Right ventricle myocardium superior (tissue), 1 donor: ENCODE data around the gene CRISPLD2. TPM values are rescaled to one million over a fixed set of nuclear protein-coding genes. Genes with fewer than 3 reads are reported as not detected.
A peak's percentile ranks its signal among the peaks of the same experiment; 100 is the strongest.
"Not testable (repeated sequence)": the region's sequence is repeated elsewhere in the genome, so short reads cannot be mapped to it uniquely, and the experiment has no call there.

ENCODE experiments used
- ATAC-seq: fragments of 200-7000 bp; cut with Tn5 transposase; one replicate; pipeline ENCODE4 v1.9.1; 2020; ENCODE audit warnings: mild to moderate bottlenecking; ENCODE audit not compliant: poor library complexity
- DNase-seq: peaks from one replicate; pipeline ENCODE4 v3.0.0-alpha.2; 2020
- intact Hi-C: fragments of 100-400 bp; cut with DNase I; formaldehyde crosslinking; loops from one replicate; pipeline ENCODE4 v1.11.2; 2022
- total RNA-seq: library from RNA; stranded (reverse); fragmentation: NEBNext Ultra II Directional; extraction: Animal tissue kit (Norgen Biotek cat#: 25700); gene quantifications from one replicate; pipeline ENCODE4 v1.2.1, GENCODE V29; 2021
- donor health status: DM: no; HTN: yes; CAD: no; lungs with severe emphysema.

Gene CRISPLD2
- total RNA-seq, 1 donor from 2014 or later, result 23.5 TPM

- DNase-seq (no peak), ATAC-seq (no peak)
Observed at GRCh38 chr16:84931107-84931494, 111.3 kb downstream of the CRISPLD2 start.

GRCh38 chr16:84931506-84931905 lies 111.7 kb downstream of the CRISPLD2 start:
- DNase-seq, result no peak
- intact Hi-C loops, result no loop called here
- no peak for ATAC-seq

More at GRCh38 chr16:84931107-84931494, 111.3 kb downstream of the CRISPLD2 start:
- intact Hi-C loops, result no loop called here

DNA sequence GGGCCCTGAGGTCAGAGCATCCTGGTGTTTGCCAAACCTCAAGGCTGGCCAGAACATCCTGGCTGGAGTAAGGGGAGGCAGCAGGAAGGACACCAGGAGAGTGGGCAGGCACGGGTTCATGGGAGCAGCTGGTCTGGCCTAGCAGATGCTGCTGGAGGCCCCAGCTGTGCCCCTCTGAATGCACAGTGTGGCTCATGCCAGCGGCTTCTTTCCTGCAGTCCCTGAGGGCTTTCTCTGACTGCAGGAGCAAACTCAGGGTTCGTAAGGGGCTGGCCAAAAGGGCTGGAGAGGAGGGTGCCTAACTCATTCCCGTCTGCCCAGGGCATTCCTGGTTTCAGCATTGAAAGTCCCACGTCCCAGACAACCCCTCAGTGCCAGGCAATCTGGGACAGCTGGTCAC lies 112.9 kb downstream of the CRISPLD2 start:
- no peak for DNase-seq
- intact Hi-C loops, result no loop called here
- ATAC-seq, result no peak

DNA sequence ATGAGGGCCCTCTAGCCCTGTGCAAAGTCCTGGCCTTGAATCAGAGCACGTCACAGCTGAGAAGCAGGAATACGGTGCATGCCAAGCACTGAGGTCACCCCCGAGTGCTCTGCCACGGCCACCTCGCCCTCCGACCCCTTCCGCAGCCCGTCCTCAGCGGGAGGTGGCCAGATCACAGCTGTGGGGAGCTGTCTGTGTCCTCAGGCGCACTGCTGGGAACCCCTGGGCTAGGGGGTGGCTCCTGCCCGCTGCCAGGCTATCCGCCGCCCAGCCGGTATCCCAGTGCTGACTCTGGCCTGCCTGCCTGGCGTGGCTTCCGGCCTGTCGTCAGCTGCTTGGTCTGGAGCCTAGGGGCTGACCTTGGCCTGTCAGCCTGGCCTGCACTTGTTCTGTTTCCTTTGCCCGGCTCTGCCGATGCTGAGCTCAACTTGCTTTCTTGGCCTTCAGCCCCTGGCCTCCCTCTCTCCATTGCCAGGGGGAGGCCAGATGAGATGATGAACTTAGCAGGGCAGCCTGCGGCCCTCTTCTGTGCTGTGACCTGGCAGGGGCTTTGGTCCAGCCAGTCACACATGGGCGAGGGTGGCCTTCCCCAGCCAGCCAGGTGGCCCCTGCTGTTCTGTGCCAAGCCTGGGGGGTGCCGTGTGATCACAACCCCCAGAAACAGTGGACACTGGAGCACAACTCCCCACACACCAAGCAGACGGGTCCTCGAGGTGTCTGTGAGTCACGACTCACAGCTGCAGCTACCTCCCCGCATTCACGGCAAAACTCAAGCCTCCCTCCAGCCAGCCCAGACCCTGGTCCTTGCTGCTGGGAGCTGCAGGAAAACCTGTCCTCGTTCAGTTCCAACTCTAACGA lies 114.2 kb downstream of the CRISPLD2 start:
- DNase-seq (peak; percentile 92), ATAC-seq (peak; percentile 94)
- intact Hi-C loops, result no loop called here

- intact Hi-C loops, result no loop called here
- DNase-seq (peak; percentile 9), ATAC-seq (no peak)
Observed at GRCh38 chr16:84937196-84938005, 117.6 kb downstream of the CRISPLD2 start.

DNA sequence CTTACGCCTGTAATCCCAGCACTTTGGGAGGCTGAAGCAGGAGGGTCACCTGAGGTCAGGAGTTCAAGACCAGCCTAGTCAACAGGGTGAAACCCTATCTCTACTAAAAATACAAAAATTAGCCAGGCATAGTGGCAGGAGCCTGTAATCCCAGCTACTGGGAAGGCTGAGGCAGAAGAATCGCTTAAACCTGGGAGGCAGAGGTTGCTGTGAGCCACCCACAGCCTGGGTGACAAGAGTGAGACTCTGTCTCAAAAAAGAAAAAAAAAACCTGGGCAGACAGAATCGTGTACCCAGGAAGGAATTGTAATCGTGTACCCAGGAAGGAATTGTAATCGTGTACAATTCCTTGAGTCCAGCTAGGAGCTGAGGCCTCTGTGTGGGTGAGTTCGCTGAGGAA lies 118.8 kb downstream of the CRISPLD2 start:
- intact Hi-C loops, ATAC-seq, DNase-seq: not testable (repeated sequence)

GRCh38 chr16:84940670-84941551 lies 121.1 kb downstream of the CRISPLD2 start:
- ATAC-seq, result peak; percentile 71
- intact Hi-C loops, result no loop called here
- DNase-seq, result peak; percentile 53

DNA sequence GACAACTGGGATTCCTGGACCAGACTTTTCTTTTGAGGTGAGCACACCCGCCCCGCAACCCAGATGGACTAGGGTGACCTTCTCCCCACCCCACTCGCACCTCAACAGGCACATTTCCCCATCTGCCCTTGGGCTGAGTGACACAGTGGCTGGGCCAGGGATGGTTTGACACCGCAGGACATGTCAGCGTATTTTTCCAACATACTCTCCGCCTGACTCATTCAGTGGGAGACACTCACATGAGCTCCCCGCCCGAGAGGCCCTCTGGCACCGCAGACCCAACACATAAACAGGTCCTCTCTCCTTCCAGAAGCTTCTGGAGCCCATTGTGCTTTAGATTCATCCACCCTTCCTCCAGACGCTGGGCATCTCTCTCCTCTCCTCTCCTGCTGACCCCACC lies 122.1 kb downstream of the CRISPLD2 start:
- intact Hi-C loops, result no loop called here
- DNase-seq (no peak), ATAC-seq (no peak)

- no peak for DNase-seq
- ATAC-seq, result no peak
- intact Hi-C loops, result no loop called here
Observed at GRCh38 chr16:84942786-84943185, 123.0 kb downstream of the CRISPLD2 start.

DNA sequence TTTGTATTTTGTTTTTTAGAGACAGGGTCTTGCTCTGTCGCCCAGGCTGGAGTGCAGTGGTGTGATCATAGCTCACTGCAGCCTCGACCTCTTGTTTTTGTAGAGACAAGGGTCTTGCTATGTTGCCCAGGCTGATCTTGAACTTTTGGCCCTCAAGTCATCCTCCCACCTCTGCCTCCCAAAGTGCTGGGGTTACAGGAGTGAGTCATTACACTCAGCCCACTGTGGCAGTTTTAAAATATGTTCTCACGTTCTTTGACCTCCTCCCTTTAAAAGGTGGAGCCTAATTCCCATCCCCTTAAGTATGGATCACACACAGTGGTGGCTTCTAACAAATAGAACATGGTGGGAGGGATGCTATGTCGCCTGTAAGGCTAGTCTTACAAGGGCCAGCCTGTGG lies 123.8 kb downstream of the CRISPLD2 start:
- no peak for ATAC-seq
- no peak for DNase-seq
- intact Hi-C loops, result loop anchor here (2.0 kb wide), 1 partner anchor 51 kb away; no protein-coding TSS in a partner anchor

DNA sequence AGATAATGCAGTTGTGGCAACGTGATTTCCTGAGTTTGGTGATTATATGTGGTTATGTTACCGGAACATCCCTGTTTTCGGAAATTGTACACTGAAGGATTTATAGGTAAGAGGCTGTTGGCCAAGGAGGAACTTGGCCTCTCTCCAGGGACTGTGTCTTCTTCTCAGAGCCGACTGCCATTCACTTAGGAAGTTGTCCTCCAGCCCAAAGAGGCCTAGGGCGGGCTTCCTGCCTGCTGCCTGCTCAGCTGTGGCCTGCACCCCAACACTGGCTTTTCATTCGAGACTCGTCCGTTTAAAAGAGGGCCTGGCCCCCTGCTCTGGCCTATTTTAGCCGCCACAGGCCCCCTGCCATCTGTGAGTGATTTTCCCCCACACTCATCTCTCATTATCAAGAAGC lies 127.2 kb downstream of the CRISPLD2 start:
- ATAC-seq, result no peak

GRCh38 chr16:84947996-84948850 lies 128.4 kb downstream of the CRISPLD2 start:
- DNase-seq, result no peak
- intact Hi-C loops, result no loop called here
- ATAC-seq, result no peak

More for the DNA sequence above, 127.2 kb downstream of the CRISPLD2 start:
- intact Hi-C loops, result no loop called here
- no peak for DNase-seq

- DNase-seq (no peak), ATAC-seq (no peak)
- intact Hi-C loops, result no loop called here
Observed at GRCh38 chr16:84948851-84949610, 129.2 kb downstream of the CRISPLD2 start.

GRCh38 chr16:84949772-84950436 lies 130.1 kb downstream of the CRISPLD2 start:
- no peak for DNase-seq
- ATAC-seq, result no peak

GRCh38 chr16:84950906-84951305 lies 131.1 kb downstream of the CRISPLD2 start:
- no peak for ATAC-seq
- DNase-seq, result no peak
- intact Hi-C loops, result loop anchor here (5.0 kb wide), 1 partner anchor 194 kb away; no protein-coding TSS in a partner anchor

More at GRCh38 chr16:84949772-84950436, 130.1 kb downstream of the CRISPLD2 start:
- intact Hi-C loops, result loop anchor here (5.0 kb wide), 1 partner anchor 193 kb away; no protein-coding TSS in a partner anchor
